HCT116 (cell line): ENCODE measurements around the gene EEA1. TPM values are rescaled to one million over a fixed set of nuclear protein-coding genes. Genes with fewer than 3 reads are reported as not detected.

Experiments used
- ATAC-seq: fragments of 200-7000 bp; cut with Tn5 transposase; 2 replicates; pipeline ENCODE4 v1.9.1; 2020; ENCODE audit warnings: mild to moderate bottlenecking, moderate library complexity
- BruUV-seq: library from RNA; stranded (reverse); fragments of 400-500 nt; replicated peaks from 2 replicates; lab custom pipeline; 2021; lab: Mats Ljungman, UMichigan
- CTCF ChIA-PET: fragments of 300-600 bp; sonication (Branson Sonifier 250); formaldehyde crosslinking; loops from one replicate; lab custom pipeline; 2021; ENCODE audit warnings: antibody characterized with exemption; lab: Charles Lee
- POLR2A ChIA-PET: fragments of 300-600, 350-600 bp; sonication (Branson Sonifier 250); formaldehyde crosslinking; loops from one replicate; lab custom pipeline; 2021; ENCODE audit warnings: antibody characterized with exemption; lab: Charles Lee
- RAD21 ChIA-PET, 2 experiments: fragments of 300-600 bp; sonication (Branson Sonifier 250); formaldehyde crosslinking; loops; one replicate each; lab custom pipeline; 2023; ENCODE audit warnings: low total read pairs in 2 of 2; ENCODE audit not compliant: uncharacterized antibody in 2 of 2, unreplicated experiment in 2 of 2, low non-redundant PET in 1 of 2; lab: Charles Lee
- DNase-seq: peaks from one replicate; pipeline ENCODE4 v3.0.0-alpha.2; 2010; ENCODE audit warnings: low read depth, low spot score
- H2AFZ ChIP-seq: fragments of 200-600 bp; shearing (Covaris generic), sonication (generic); 2 replicates; pipeline ENCODE4 v1.6.1; 2017; ENCODE audit warnings: low read depth, mixed run types, mixed read lengths, antibody characterized with exemption, low read length; ENCODE audit not compliant: poor library complexity, severe bottlenecking
- H3K27ac ChIP-seq: 2 replicates; pipeline ENCODE4 v1.5.1; 2012; ENCODE audit warnings: low read depth, low read length
- H3K27me3 ChIP-seq: fragments of 200-600 bp; sonication (generic); 2 replicates; pipeline ENCODE4 v1.6.1; 2016; ENCODE audit warnings: mixed run types, low read length, mixed read lengths; ENCODE audit not compliant: insufficient read depth
- H3K36me3 ChIP-seq, 2 experiments: fragments of 200-500 bp in 1 of 2; fragments of 200-600 bp in 1 of 2; sonication (Bioruptor generic) in 1 of 2; sonication (generic) in 1 of 2; 2 replicates each; pipeline versions ENCODE4 v1.5.1 to v1.6.1; 2014 to 2016; ENCODE audit warnings: low read length in 2 of 2, inconsistent platforms in 1 of 2, mixed read lengths in 1 of 2, mixed run types in 1 of 2; ENCODE audit not compliant: insufficient read depth in 2 of 2, control insufficient read depth in 1 of 2
- H3K4me1 ChIP-seq, 2 experiments: fragments of 200-600 bp in 1 of 2; sonication (generic) in 1 of 2; 2 replicates each; pipeline versions ENCODE4 v1.5.1 to v1.6.1; 2012 to 2017; ENCODE audit warnings: low read length in 2 of 2, inconsistent platforms in 1 of 2, mild to moderate bottlenecking in 1 of 2, mixed read lengths in 1 of 2, mixed run types in 1 of 2, moderate library complexity in 1 of 2; ENCODE audit not compliant: insufficient read depth in 2 of 2, control insufficient read depth in 1 of 2
- H3K4me2 ChIP-seq: fragments of 200-600 bp; sonication (generic); 2 replicates; pipeline ENCODE4 v1.6.1; 2017; ENCODE audit warnings: mixed run types, low read length, mixed read lengths
- H3K4me3 ChIP-seq, 2 experiments: fragments of 200-600 bp in 1 of 2; sonication (generic) in 1 of 2; replicated peaks in 1 of 2; 2 replicates each; pipeline ENCODE4 v1.5.1; 2011 to 2016; ENCODE audit warnings: low read length in 2 of 2, control low read depth in 1 of 2, low read depth in 1 of 2, mild to moderate bottlenecking in 1 of 2, mixed read lengths in 1 of 2, mixed run types in 1 of 2
- H3K79me2 ChIP-seq: fragments of 200-600 bp; sonication (generic); 2 replicates; pipeline ENCODE4 v1.6.1; 2017; ENCODE audit warnings: mild to moderate bottlenecking, mixed run types, low read length, moderate library complexity, mixed read lengths; ENCODE audit not compliant: insufficient read depth
- H3K9ac ChIP-seq: fragments of 200-600 bp; sonication (generic); 2 replicates; pipeline ENCODE4 v1.6.1; 2016; ENCODE audit warnings: low read length, mixed read lengths
- H3K9me2 ChIP-seq: fragments of 200-600 bp; sonication (generic), shearing (Covaris generic); 2 replicates; pipeline ENCODE4 v1.6.1; 2017; ENCODE audit warnings: mixed run types, mild to moderate bottlenecking, moderate library complexity; ENCODE audit not compliant: insufficient read depth
- H3K9me3 ChIP-seq, 2 experiments: fragments of 200-500 bp in 1 of 2; fragments of 200-600 bp in 1 of 2; sonication (Bioruptor generic) in 1 of 2; sonication (generic) in 1 of 2; 2 replicates each; pipeline ENCODE4 v1.6.1; 2014 to 2017; ENCODE audit warnings: low read length in 2 of 2, mixed read lengths in 2 of 2, inconsistent platforms in 1 of 2, low read depth in 1 of 2, mild to moderate bottlenecking in 1 of 2, mixed run types in 1 of 2, moderate library complexity in 1 of 2; ENCODE audit not compliant: control insufficient read depth in 1 of 2, insufficient read depth in 1 of 2
- H4K20me1 ChIP-seq: fragments of 200-600 bp; sonication (generic), shearing (Covaris generic); 2 replicates; pipeline ENCODE4 v1.6.1; 2017; ENCODE audit warnings: mixed run types, mild to moderate bottlenecking, moderate library complexity; ENCODE audit not compliant: insufficient read depth
- ELF1 ChIP-seq: IDR thresholded peaks from 2 replicates; pipeline ENCODE4 v1.6.1; 2012; ENCODE audit warnings: low read depth, borderline replicate concordance
- intact Hi-C: fragments of 100-400 bp; cut with micrococcal nuclease; formaldehyde crosslinking; loops from 2 replicates; pipeline ENCODE4 v1.10.0; 2022
- total RNA-seq: library from RNA; stranded (reverse); gene quantifications from one replicate; pipeline ENCODE4 v1.2.1, GENCODE V29; 2021; ENCODE audit not compliant: unreplicated experiment
- TF ChIP-seq, protein P1 (sequence below): IDR thresholded peaks from 2 replicates; pipeline ENCODE4 v1.6.1; 2011; ENCODE audit warnings: mild to moderate bottlenecking, low read length, moderate library complexity; ENCODE audit not compliant: insufficient replicate concordance; ENCODE audit errors: extremely low read depth
- TF ChIP-seq, protein P2 (sequence below): IDR thresholded peaks from 2 replicates; pipeline ENCODE4 v1.6.1; 2012
- TF ChIP-seq, protein P3 (sequence below), 3 experiments: fragments of 200-600 bp in 1 of 3; sonication (generic) in 1 of 3; IDR thresholded peaks in 2 of 3; conservative IDR thresholded peaks in 1 of 3; 2 replicates each; pipeline ENCODE4 v1.5.1; 2012 to 2017; ENCODE audit warnings: low read depth in 2 of 3, low read length in 2 of 3, antibody characterized with exemption in 1 of 3, borderline replicate concordance in 1 of 3, control low read depth in 1 of 3, mild to moderate bottlenecking in 1 of 3, mixed read lengths in 1 of 3, mixed run types in 1 of 3, moderate library complexity in 1 of 3; ENCODE audit not compliant: insufficient read depth in 1 of 3

Gene EEA1
- total RNA-seq, 1 experiment from 2014 or later, result 13.8 TPM

DNA sequence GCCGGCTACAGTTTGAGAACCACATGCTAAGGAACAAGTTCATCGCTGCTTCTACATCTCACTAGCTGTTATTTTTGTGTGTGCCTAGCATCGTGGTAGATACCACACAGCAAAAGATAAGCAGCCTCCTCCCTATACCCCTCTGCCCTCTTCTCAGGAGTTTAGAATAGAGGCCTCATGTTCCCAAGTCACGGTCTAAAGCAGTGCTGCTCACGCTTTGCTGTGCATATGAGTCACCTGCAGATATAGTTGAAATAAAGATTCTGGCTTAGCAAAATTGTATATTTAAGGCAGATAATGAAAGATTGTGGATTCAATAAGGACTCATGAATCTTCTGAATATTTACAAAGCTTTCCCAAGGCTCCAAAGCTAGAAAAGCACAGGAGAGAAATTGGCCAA lies 198.3 kb downstream of the EEA1 start:
- Histone ChIP-seq H3K36me3 (no peaks in the 10 kb centered on the region), H3K4me3 (no peak overlapping the region), H3K9me3 (no peaks in the 10 kb centered on the region), H3K79me2 (no peaks in the 10 kb centered on the region), H3K9me2 (no peaks in the 10 kb centered on the region), H2AFZ (no peak overlapping the region), H3K9ac (no peak overlapping the region), H3K27me3 (no peaks in the 10 kb centered on the region)
- no TSS peak for BruUV-seq
- intact Hi-C loops, result no loop called here
- no peak for DNase-seq
- TF ChIP-seq, protein P1, sequence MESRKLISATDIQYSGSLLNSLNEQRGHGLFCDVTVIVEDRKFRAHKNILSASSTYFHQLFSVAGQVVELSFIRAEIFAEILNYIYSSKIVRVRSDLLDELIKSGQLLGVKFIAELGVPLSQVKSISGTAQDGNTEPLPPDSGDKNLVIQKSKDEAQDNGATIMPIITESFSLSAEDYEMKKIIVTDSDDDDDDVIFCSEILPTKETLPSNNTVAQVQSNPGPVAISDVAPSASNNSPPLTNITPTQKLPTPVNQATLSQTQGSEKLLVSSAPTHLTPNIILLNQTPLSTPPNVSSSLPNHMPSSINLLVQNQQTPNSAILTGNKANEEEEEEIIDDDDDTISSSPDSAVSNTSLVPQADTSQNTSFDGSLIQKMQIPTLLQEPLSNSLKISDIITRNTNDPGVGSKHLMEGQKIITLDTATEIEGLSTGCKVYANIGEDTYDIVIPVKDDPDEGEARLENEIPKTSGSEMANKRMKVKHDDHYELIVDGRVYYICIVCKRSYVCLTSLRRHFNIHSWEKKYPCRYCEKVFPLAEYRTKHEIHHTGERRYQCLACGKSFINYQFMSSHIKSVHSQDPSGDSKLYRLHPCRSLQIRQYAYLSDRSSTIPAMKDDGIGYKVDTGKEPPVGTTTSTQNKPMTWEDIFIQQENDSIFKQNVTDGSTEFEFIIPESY, result no peak
- TF ChIP-seq, protein P2, sequence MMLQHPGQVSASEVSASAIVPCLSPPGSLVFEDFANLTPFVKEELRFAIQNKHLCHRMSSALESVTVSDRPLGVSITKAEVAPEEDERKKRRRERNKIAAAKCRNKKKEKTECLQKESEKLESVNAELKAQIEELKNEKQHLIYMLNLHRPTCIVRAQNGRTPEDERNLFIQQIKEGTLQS, result no peak
- TF ChIP-seq, protein P3, sequence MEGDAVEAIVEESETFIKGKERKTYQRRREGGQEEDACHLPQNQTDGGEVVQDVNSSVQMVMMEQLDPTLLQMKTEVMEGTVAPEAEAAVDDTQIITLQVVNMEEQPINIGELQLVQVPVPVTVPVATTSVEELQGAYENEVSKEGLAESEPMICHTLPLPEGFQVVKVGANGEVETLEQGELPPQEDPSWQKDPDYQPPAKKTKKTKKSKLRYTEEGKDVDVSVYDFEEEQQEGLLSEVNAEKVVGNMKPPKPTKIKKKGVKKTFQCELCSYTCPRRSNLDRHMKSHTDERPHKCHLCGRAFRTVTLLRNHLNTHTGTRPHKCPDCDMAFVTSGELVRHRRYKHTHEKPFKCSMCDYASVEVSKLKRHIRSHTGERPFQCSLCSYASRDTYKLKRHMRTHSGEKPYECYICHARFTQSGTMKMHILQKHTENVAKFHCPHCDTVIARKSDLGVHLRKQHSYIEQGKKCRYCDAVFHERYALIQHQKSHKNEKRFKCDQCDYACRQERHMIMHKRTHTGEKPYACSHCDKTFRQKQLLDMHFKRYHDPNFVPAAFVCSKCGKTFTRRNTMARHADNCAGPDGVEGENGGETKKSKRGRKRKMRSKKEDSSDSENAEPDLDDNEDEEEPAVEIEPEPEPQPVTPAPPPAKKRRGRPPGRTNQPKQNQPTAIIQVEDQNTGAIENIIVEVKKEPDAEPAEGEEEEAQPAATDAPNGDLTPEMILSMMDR (IDR thresholded peaks at IDR 0.05 in 2 of 3, conservative IDR thresholded peaks at IDR 0.05 in 1 of 3; ENCODE audit: borderline replicate concordance in 1 of 3, insufficient read depth in 1 of 3, low read depth in 2 of 3, low read length in 2 of 3), result no peak
- TF ChIP-seq ELF1, result no peak
- TF ChIP-seq, all 23 proteins: peak for 0
- H3K4me1 ChIP-seq, result no peaks in the 10 kb centered on the region; a peak in 1 of 4 replicates
- H3K27ac ChIP-seq, result no peak overlapping the region
- no peak for ATAC-seq
- H3K4me2 ChIP-seq, result no peak overlapping the region
- ChIA-PET POLR2A (no interaction called here), CTCF (no interaction called here), RAD21 (no interaction called here)
- no peaks in the 10 kb centered on the region for H4K20me1 ChIP-seq
